NCI-H1930 (cell line): ENCODE data around the gene AIRE.

ENCODE experiments used
- DNase-seq, 2 experiments: peaks; one replicate each; lab custom pipeline; 2025; lab: John Stamatoyannopoulos, UW

Gene AIRE

GRCh38 chr21:44324854-44325107, 39.1 kb downstream of the AIRE start:
- DNase-seq, result no peak

GRCh38 chr21:44325386-44326271, 40.0 kb downstream of the AIRE start:
- no peak for DNase-seq

- DNase-seq, result no peak
These were observed 40.6 kb downstream of the AIRE start for GRCh38 chr21:44326272-44326647.

DNA sequence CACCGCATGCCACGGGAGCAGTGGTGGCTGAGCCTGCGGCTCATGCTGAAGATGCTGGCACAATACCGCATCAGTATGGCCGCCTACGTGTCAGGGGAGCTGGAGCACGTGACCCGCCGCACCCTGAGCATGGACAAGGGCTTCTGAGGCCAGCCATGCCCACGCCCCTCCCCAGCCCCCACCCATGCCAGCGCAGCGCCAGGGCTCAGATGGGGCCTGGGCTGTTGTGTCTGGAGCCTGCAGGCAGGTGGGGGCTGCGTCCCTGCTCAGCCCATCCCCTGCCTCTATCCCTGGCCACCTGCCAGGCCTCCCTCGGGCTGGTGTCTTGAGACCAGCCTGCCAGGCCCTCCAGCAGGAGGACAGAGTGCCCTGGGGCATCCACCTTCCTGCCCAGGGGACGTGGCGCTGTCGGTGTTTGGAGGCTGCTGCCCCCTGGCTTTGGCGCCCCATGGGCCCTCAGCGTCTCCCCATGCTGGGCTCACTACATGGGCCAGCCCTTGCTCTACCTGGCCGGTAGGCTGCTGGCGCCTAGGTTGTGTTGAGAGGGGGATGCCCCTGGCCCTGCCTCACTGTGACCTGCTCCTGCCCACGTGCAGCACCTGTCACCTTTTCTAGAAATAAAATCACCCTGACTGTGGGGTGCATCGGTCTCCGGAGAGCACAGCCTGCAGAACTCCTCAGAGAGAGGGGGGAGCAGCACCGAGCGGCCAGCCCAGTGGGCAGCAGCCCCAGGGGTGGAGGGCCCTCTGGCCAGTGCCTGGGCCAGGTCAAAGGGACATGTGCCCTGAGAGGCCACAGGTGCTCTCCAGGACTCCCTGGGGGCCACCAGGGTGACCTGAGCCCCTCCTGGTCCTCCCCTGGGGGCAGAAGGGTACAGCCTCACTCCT, 41.3 kb downstream of the AIRE start:
- no peak for DNase-seq

- no peak for DNase-seq
These were observed 41.9 kb downstream of the AIRE start for GRCh38 chr21:44327603-44327974.

GRCh38 chr21:44328242-44328895, 42.7 kb downstream of the AIRE start:
- no peak for DNase-seq

GRCh38 chr21:44329086-44329889, 43.6 kb downstream of the AIRE start:
- no peak for DNase-seq

GRCh38 chr21:44329971-44330681, 44.5 kb downstream of the AIRE start:
- no peak for DNase-seq

DNA sequence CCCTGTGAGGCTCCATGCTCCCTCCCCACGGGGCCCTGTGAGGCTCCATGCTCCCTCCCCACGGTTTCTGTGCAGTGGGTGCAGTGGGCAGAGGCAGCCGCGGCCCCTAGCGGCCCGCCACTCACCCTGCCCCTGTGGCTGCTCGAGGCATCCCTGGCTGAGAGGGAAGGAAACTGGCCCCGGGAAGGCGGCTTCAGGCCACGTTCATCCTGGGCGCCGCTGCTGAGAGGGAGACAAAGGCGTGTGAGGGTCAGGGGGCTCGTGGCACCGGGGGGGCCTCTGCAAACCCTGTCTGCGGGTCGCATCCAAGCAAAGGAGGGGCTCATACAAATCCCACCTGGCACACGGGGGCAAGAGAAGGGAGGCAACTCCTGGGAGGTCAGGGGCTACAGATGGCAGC, 45.0 kb downstream of the AIRE start:
- DNase-seq, result no peak

DNA sequence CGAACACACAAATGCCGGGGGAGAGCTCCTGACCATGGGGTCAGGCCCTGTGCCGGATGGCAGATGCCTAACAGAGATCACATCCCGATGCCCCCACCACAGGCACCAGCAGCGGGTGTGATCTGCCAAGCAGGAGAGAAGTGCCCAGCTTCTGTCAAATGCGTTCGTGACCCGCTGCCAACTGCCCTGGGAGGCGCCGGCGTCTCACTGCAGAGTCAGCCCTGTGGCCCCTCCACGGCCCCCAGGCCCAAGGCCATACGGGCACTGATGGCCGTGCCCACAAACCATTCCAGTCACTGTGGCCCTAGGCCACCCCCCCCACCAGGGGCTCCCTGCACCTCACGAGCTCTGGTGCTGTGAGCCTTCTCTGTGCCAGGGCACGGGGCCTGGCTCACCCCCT, 45.5 kb downstream of the AIRE start:
- no peak for DNase-seq

DNA sequence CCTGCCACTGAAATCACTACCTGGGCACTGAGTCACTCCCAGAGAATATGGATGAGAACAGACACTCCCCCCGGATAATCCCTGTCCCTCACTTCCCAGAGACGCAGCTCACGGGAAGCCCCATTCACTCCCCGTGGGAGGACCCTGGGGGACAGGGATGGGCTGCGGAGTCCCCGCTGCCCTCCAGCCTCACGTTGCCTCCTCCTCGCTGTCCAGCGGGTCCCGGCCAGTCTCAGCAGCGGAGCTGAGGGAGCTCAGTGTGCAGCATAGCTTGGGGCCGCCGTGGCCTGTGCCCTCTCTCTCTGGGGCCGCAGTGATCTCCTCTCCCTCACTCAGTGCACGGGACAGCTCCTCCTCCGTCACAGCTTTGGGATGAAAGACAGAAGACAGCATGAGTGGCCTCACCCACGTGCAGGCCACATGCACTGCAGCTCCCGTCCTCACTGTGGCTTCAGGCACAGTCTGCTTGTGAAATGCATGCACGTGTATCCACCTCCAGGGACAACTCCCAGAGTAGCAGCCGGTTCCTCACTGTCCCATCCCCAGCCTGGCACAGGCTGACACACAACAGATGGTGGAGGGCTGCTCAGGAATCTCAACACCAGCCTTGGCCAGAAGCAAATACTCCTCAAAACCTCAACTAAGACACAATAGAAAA, 46.1 kb downstream of the AIRE start:
- DNase-seq, result no peak

GRCh38 chr21:44332383-44332782, 46.7 kb downstream of the AIRE start:
- DNase-seq, result no peak

- no peak for DNase-seq
These were observed 47.3 kb downstream of the AIRE start for GRCh38 chr21:44332965-44333364.

GRCh38 chr21:44333509-44334328, 48.0 kb downstream of the AIRE start:
- no peak for DNase-seq

- no peak for DNase-seq
These were observed 48.8 kb downstream of the AIRE start for GRCh38 chr21:44334329-44335030.

- DNase-seq, result no peak
These were observed 49.8 kb downstream of the AIRE start for GRCh38 chr21:44335266-44336059.

- no peak for DNase-seq
These were observed 51.8 kb downstream of the AIRE start for GRCh38 chr21:44337449-44337848.
